Measurements from ENCODE around the gene CIB4.

Gene CIB4

GRCh38 chr2:26552641-26553374, 88.4 kb downstream of the CIB4 start:
- no peaks in the 10 kb centered on the region for H3K27me3 ChIP-seq (ENCODE audit: insufficient read depth, low read depth, severe bottlenecking)
- H3K27ac ChIP-seq = no peak overlapping the region
- no peak for DNase-seq
- peak; percentile 42 for TF ChIP-seq CTCF (IDR thresholded peaks at IDR 0.05; ENCODE audit: low read depth, low read length)
- no peaks in the 10 kb centered on the region for H3K9me3 ChIP-seq (ENCODE audit: severe bottlenecking)
- no peak overlapping the region for H3K4me3 ChIP-seq (ENCODE audit: low read depth, low read length)
- no peaks in the 10 kb centered on the region for H3K36me3 ChIP-seq

GRCh38 chr2:26550276-26551015, 90.7 kb downstream of the CIB4 start:
- Histone ChIP-seq H3K9me3 (ENCODE audit: severe bottlenecking) (no peaks in the 10 kb centered on the region), H3K27ac (no peak overlapping the region), H3K36me3 (no peaks in the 10 kb centered on the region), H3K27me3 (ENCODE audit: insufficient read depth, low read depth, severe bottlenecking) (no peaks in the 10 kb centered on the region), H3K4me3 (ENCODE audit: low read depth, low read length) (no peak overlapping the region)
- TF ChIP-seq CTCF (IDR thresholded peaks at IDR 0.05; ENCODE audit: low read depth, low read length) = no peak
- DNase-seq = no peak

GRCh38 chr2:26542676-26543505, 98.3 kb downstream of the CIB4 start:
- no peaks in the 10 kb centered on the region for H3K9me3 ChIP-seq (ENCODE audit: severe bottlenecking)
- no peak overlapping the region for H3K4me3 ChIP-seq (ENCODE audit: low read depth, low read length)
- no peak overlapping the region for H3K27ac ChIP-seq
- no peak for DNase-seq
- no peak for TF ChIP-seq CTCF (IDR thresholded peaks at IDR 0.05; ENCODE audit: low read depth, low read length)
- no peaks in the 10 kb centered on the region for H3K27me3 ChIP-seq (ENCODE audit: insufficient read depth, low read depth, severe bottlenecking)
- no peaks in the 10 kb centered on the region for H3K36me3 ChIP-seq

GRCh38 chr2:26542194-26542455, 99.0 kb downstream of the CIB4 start:
- no peak for TF ChIP-seq CTCF (IDR thresholded peaks at IDR 0.05; ENCODE audit: low read depth, low read length)
- Histone ChIP-seq H3K4me3 (ENCODE audit: low read depth, low read length) (no peak overlapping the region), H3K27ac (no peak overlapping the region)

GRCh38 chr2:26541401-26542193, 99.6 kb downstream of the CIB4 start:
- TF ChIP-seq CTCF (IDR thresholded peaks at IDR 0.05; ENCODE audit: low read depth, low read length) = no peak
- no peak overlapping the region for H3K27ac ChIP-seq
- H3K36me3 ChIP-seq = no peaks in the 10 kb centered on the region
- no peaks in the 10 kb centered on the region for H3K27me3 ChIP-seq (ENCODE audit: insufficient read depth, low read depth, severe bottlenecking)
- H3K9me3 ChIP-seq (ENCODE audit: severe bottlenecking) = no peaks in the 10 kb centered on the region
- no peak for DNase-seq
- no peak overlapping the region for H3K4me3 ChIP-seq (ENCODE audit: low read depth, low read length)

More at GRCh38 chr2:26542194-26542455, 99.0 kb downstream of the CIB4 start:
- H3K36me3 ChIP-seq = no peaks in the 10 kb centered on the region
- H3K27me3 ChIP-seq (ENCODE audit: insufficient read depth, low read depth, severe bottlenecking) = no peaks in the 10 kb centered on the region
- no peak for DNase-seq
- H3K9me3 ChIP-seq (ENCODE audit: severe bottlenecking) = no peaks in the 10 kb centered on the region

Measured in WERI-Rb-1 (cell line).